Stomach (tissue), 4 donors: ENCODE data around the gene PRUNE1.

ENCODE experiments used
- EP300 ChIP-seq: sonication (generic); formaldehyde crosslinking; IDR thresholded peaks from one replicate; pipeline ENCODE4 v1.6.1; 2017; ENCODE audit warnings: antibody characterized with exemption
- POLR2A ChIP-seq, 4 donors: fragments of 450-650 bp; IDR thresholded peaks; one replicate each; pipeline ENCODE4 v1.6.1; 2016; ENCODE audit warnings: antibody characterized with exemption in 4 of 4, control low read depth in 2 of 4, mild to moderate bottlenecking in 1 of 4, moderate library complexity in 1 of 4
- POLR2AphosphoS5 ChIP-seq, 3 donors: sonication (generic); formaldehyde crosslinking; IDR thresholded peaks; one replicate each; pipeline ENCODE4 v1.6.1; 2016; ENCODE audit warnings: antibody characterized with exemption in 3 of 3
- TF ChIP-seq, protein P1 (sequence below), 7 experiments: fragments of 450-650 bp in 4 of 7; fragments of 200-600 bp in 3 of 7; sonication (generic) in 3 of 7; IDR thresholded peaks; one replicate each; pipeline ENCODE4 v1.5.1; 2016 to 2019; ENCODE audit warnings: antibody characterized with exemption in 7 of 7, control low read depth in 2 of 7, mild to moderate bottlenecking in 1 of 7

GRCh38 chr1:151011154-151011850, 3.1 kb downstream of the PRUNE1 start:
- no peak for TF ChIP-seq POLR2A (IDR thresholded peaks at IDR 0.05)
- TF ChIP-seq, protein P1, sequence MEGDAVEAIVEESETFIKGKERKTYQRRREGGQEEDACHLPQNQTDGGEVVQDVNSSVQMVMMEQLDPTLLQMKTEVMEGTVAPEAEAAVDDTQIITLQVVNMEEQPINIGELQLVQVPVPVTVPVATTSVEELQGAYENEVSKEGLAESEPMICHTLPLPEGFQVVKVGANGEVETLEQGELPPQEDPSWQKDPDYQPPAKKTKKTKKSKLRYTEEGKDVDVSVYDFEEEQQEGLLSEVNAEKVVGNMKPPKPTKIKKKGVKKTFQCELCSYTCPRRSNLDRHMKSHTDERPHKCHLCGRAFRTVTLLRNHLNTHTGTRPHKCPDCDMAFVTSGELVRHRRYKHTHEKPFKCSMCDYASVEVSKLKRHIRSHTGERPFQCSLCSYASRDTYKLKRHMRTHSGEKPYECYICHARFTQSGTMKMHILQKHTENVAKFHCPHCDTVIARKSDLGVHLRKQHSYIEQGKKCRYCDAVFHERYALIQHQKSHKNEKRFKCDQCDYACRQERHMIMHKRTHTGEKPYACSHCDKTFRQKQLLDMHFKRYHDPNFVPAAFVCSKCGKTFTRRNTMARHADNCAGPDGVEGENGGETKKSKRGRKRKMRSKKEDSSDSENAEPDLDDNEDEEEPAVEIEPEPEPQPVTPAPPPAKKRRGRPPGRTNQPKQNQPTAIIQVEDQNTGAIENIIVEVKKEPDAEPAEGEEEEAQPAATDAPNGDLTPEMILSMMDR (IDR thresholded peaks at IDR 0.05) = no peak
- TF ChIP-seq POLR2AphosphoS5 (IDR thresholded peaks at IDR 0.05) = no peak
- no peak for TF ChIP-seq EP300
